ENCODE data around the gene MUSTN1.

Gene MUSTN1

DNA sequence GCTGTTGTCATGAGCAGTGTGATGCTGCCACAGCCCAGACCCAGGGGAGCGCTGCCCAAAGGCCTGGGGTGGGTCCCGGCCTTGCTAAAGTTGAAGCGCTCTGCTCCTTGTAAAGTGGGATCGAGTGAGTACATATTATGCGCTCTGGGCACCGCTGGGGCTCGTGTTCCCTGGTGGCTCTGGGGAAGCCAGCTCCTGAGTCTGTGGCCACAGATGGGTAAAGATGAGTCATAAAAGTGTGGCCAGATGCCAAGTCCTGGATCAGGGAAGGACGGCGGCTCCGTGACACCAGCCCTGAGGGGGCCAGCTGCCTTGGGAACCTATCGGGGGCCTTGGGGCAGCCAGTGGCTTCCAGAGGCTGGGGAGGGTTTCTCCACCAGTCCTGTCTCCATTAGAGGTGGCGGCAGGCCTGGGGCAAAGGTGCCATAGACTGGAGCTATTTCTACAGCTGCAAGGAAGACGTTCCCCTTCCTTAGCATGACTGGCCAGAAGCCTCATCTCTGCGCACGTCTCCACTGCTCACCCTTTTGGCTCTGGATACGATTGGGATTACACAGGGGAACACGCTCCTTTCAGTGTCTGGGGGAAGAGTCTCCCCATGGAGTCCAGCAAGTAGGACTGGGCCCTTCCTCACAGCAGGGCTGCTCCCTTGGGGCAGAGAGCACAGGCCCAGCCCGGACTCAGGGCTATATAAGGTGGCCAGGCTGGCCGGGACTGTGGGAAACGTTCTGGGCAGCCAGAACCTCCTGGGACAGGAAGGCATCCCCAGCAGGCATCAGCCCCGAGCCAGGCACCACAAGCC, 3.1 kb downstream of the MUSTN1 start:
- no peak for DNase-seq (ENCODE audit: low read depth)

DNA sequence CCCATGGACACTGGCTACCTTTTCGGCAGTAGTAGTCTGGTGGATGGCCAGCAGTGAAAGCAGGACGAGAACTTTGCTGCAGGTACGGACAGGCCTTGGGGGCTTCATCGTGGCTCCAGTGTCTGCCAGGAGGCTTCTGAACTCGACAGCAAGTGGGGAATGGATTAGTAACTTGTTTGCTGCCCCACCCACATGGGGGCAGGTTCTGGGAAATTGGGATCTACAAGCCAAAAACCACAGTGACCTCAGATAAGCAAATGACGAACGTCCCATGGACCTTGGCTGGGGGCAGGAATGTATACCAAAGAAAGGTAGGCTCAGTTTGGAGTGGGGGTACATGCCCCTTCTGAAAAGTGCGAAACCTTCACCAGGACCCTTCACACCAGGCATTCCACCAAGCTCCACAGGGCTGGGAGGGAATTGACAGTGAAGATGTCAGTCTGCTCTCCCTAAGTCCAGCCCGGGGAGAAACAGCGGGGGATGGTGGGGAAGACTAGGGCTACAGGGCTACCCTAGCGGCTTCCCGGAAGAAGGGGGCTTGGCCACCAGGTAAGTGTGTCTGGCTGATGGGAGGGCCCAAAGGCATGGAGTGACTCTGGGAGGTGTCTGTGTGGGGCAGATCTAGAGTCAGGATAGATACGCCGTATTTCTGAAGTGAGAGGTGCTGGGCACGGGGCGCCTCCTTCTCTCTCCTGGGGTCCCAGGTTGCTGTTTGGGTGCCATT, 4.1 kb downstream of the MUSTN1 start, which contains the start of gene ITIH4:
ITIH4 (minus strand) TSS at position 138 of the 724 bp plus-strand sequence; CDS start at position 108, 30 bp downstream.
- no peak for DNase-seq (ENCODE audit: low read depth)

DNA sequence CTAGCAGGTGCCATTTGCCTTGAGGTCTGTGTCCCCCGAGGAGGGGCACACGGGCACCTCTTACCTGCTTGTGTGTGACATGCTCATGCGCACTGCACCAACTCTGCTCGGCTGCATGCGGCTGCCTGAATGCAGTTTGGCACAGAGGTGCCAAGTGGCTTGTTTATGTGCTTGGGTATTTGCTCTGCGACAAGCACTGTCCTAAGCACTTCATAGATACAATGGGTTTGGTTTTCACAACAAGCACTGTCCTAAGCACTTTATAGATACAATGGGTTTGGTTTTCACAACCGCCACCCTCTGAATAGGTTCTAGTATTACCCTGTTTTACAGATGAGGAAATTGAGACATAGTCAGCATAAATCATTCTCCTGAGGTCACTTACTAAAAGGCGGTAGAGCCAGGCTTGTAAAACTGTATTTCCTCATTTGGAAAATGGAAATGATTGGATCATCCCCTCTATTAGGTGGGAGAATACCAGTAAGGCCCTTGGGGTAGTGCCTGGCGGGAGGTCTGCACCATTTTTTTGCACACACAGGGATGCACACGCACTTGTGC, 4.8 kb downstream of the MUSTN1 start:
- DNase-seq (ENCODE audit: low read depth) = no peak

DNA sequence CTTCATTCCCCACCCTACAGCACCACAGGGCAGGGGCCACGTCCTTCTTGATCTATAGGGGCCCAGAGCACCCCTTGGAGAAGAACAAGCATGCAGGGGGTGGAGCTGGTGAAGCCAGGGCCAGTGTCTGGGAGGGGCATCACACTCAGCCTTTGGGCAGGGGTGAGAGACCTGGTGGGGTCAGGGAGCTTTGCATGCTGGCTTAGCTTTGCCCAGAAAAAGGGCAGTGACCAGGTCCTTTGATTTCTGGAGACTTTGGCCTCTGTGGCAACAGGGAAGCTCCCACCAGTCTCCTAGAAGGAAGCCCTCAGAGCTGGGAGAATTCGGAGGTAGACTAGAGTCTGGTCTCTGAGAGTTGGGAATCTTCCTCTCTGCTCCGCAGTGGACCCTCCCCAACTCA, 5.3 kb downstream of the MUSTN1 start:
- no peak for DNase-seq (ENCODE audit: low read depth)

DNA sequence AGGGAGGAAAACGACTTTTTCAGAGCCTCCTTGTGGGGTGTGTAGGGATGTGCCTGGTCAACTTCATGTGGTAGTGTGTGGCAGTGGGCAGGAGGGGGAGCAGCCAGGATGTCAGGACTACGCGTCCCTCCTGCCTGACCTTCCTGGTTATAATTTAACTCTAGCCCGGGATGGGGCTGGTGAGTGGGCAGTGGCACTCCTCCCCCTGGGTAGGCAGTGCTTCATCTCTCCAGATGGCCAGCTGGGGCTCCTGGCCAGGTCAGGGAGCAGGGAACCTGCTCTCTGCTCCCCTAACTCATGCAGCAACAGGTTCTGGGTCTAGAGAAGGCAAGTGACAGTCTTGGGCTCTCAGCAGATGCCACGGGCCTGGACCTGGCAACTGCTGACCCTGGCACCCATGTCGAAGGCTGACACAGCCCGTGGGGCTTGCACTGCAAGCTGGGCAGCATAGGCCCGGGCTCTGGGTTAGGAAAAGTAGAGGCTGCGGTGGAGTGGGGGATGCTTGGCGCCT, 6.9 kb downstream of the MUSTN1 start:
- DNase-seq (ENCODE audit: low read depth) = no peak

DNA sequence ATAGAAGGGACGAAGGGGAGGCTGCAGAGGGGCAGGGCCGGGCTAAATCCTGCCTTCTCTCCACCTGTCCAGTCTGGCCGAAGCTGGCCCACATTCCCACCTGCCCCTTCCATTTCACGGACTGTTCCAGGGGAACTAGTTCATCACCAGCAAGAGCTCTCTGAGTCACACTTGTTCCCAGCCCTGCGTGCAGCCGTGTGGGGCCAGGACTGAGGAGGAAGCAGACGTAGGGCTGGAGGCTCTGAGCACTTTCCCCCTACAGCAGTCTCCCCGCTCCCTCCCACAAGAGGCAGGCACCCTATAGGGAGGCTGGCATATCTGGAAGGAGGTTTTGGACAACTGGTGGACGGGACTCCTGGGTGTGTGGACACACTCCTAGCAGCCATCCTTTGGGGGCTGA, 7.4 kb downstream of the MUSTN1 start:
- DNase-seq (ENCODE audit: low read depth) = no peak

DNA sequence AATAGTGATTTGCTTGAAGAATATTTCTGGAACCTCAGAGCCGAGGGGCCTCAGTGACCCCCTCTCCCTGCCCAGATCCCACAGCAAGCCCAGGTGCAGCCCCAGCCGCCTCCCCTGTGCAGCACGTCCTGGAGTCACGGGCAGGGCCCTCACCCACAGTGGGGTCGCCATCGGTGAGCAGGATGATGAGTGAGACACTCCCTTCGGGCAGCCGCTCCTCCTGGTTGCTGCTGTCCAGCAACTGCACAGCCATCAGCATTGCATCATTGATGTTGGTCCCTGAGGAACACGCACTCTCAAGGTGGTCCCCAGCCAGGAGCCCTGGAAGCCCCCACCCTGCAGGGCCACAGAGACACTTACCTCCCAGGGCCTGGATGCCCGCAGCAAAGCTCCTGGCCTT, 10.8 kb downstream of the MUSTN1 start:
- DNase-seq (ENCODE audit: low read depth) = no peak

DNA sequence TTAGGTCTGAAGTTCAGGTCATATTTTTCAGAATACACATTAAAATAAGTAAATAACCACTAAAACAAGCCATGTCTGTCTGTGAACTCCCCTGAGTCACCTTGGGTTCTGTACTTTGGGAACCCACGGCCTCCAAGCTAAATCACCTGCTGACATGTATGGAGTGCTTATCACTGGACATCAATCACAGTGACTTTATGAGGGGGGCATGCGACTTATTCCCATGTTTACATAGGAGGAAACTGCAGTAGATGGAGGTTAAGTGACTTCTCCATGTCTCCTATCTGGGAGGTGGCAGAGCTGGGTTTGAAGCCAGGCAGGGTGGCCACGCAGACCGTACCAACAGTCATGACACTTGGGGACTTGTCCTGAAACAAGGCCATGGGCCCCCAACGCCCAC, 12.5 kb downstream of the MUSTN1 start:
- DNase-seq (ENCODE audit: low read depth) = no peak

DNA sequence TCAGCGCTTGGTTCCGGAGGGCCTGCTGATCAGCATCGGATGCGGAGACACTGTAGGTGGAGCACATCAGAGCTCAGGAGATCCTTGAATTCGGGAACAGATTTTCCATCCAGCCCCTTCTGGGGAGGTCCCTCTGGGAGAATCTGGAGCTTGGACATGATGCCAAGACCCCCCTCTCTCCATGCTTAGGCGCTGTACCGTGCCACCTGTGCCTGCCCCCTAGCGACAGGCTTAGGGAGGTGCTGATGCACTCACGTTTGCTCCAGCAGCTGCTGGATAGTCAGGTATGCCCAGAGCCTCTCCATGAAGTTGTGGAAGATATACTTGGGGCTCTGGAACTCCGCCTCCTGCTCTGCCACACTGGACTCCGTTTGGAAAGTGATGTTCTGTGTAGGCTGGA, 14.1 kb downstream of the MUSTN1 start:
- DNase-seq (ENCODE audit: low read depth) = no peak

DNA sequence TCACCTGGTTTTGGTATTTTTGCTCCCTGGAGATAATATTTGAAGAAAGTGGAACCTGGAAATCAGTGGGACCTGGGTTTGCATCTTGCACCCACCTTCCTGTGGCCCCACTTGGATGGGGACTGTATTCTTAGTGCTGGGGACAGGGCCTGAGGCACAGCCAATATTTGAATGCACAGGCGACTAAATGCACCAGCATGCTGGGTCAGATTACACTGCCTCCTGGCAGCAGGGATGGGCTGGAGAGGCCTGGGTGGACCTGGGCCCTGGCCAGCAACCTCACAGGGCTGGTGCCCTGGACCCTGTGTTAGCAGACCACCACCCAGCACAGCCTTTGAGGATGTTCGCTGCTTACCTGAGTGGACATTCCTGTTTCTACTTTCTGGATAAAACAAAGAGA, 14.9 kb downstream of the MUSTN1 start:
- no peak for DNase-seq (ENCODE audit: low read depth)

DNA sequence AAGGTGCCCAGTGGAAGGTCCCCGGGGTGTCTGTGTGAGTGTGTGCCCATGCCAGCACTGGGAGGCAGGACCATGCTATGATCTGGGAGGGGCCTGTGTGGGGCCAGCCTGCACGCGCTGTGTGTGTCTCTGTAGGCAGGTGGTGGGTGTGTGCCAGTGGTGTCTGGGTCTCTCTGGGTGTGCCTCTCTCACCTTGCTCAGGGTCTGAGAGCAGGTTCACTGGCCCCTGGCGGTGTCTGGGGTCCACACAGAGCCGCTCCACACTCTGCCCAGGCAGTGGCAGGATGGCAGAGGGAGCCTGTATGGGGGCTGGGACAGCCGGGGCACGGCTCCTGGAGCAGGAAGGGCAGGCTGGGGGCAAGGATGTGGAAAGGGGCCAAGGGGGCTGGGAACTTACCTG, 17.0 kb downstream of the MUSTN1 start:
- DNase-seq (ENCODE audit: low read depth) = no peak

DNA sequence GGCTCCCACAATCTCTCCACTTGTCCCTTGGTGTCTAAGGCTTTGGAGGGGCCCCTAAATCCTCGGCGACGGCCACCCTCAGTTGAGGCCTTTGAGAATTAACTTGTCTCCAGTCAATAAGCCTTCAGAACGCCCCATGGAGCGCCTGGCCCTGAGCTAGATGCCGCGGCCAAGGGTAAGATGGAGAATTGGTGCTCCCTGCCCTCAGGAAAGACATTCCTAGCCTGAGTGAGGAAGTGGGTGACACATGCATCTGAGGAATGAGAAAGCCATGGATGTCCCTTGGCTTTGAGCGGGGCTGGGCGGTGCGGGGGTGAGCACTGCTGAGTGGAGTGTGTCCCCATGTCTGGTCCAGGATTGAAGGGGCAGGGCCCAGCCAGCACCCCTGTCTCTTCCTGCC, 17.6 kb downstream of the MUSTN1 start:
- no peak for DNase-seq (ENCODE audit: low read depth)

DNA sequence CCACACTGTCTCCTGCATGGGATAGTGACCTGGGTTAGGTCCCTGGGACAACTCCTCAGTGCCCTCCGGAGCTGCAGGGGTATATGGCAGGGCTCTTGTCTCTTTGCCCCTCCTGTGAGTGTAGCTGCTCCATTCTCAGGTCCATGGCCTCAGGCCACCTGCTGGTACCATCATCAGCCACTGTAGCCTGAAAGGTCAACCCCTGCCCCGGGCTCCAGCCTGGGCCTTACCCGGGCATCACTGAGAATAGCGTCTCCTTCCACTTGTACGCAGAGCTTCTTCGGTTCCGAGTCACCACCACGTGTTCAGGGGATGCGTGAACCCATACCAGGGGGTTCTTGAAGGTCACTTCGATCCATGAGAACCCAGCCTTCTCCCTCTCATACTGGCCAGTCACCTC, 18.2 kb downstream of the MUSTN1 start:
- no peak for DNase-seq (ENCODE audit: low read depth)

DNA sequence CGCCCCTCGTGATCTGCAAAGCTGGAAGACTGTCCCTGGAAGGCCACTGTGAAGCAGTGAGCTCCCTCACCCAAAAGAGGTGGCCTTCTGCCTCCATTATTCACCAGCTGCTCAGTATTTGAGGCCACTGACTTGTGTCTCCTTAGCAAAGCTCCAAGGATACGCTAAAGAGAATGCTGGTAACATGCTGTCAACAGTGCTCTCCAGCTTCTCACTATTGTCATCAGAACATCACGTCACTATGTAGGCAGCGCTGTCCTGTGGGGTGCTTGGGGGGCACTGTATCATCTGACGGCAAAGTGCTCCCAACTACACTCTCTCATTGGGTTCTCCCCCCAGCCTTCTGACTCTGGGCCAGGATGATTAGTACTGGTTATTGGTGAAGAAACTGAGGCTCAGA, 18.6 kb downstream of the MUSTN1 start:
- DNase-seq (ENCODE audit: low read depth) = no peak

DNA sequence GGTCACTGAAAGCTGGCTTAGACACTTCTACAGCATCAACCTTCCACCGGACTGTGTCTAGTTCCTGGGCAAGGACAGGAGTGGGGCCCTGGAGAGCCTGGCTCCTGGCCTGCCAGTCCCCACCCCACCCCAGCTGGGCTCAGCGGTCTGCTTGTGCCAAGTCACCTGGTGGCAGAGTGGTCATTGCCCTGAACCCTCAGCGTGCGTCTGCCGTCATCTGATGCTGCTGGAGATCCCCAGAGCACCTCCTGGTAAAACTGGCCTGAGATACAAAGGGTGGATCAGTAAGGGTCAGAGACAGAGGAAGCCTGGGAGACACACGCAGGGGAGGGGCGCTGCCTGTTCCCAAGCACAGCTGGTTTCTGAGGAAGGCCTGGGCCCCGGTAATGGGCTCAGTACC, 21.0 kb downstream of the MUSTN1 start:
- no peak for DNase-seq (ENCODE audit: low read depth)

DNA sequence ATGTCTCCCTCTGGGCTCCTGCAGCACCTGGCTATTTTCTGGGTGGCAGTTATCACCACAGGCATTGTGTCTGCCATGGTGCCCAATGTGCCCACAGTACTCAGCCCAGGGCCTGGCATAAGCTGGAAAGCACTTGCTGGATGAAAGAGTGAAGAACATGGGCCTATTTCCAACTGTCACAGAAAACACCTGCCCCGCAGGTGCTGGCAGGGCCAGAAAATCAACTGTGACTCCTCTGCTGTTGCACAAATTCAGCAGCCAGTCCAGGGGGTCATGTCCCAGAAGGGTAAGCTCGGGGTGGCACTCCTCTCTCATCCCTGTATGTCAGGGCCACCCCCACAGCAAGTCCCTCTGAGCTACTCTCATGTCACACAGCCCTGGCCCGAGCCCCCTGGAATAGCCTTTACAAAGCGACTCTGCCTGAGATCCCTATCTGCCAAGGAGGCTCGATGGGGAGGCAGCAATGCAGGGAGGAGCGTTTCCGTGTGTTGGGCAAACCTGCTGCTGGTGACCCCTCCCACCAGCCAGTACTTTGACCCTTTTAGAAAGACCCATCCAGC, 23.3 kb downstream of the MUSTN1 start:
- DNase-seq (ENCODE audit: low read depth) = no peak

DNA sequence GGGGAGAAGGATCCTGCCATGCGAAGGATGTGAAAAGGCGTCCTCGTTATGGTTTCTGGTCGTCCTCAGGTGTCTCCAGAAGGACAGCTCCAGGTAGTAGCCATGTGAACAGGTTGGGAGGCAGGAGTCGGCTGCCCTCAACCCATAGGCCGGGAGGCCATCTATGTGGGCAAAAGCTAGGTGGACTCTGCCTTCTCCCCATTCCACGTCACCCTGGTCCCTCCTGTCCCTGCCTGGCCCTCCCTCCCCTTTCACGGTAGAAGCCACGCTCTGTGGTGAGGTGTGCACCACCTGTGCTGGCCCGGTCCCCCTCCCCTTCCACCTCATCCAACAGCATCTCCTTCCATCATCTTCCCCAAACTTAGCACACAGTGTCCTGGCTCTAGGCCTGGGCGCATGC, 23.9 kb downstream of the MUSTN1 start:
- DNase-seq (ENCODE audit: low read depth) = no peak

DNA sequence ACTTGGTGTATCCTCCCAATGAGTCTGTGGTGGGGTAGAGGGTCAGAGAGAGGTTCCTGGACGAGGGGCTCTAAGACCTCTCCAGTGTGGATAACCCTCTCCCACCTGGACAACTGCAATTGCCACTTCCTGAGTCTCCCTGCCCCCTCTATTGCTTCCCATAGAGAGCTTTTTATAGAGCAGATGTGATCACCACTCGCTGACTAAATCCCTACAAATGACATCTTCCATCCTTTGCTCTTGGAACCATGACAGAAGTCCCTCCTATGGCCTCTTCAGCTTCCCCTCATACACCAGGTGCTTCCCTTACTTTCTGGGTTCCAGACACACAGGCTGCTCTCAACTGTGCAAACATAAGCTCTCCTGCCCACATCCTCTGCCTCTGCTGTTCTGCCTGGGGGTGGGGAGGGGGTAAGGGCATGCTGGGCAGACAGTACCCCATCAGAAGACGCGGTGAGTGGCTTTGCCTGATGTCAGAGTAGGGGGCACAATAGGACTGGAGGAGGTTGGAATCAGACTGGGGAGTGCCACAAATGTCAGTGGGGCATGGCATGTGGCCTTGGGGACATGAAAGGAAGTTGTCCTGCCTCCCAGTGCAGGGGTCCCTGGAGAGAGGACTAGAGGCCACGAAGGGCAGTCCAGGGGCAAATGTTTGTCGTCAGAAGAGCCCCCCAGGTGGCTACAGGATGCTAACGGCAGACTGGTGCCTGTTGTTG, 25.0 kb downstream of the MUSTN1 start:
- no peak for DNase-seq (ENCODE audit: low read depth)

DNA sequence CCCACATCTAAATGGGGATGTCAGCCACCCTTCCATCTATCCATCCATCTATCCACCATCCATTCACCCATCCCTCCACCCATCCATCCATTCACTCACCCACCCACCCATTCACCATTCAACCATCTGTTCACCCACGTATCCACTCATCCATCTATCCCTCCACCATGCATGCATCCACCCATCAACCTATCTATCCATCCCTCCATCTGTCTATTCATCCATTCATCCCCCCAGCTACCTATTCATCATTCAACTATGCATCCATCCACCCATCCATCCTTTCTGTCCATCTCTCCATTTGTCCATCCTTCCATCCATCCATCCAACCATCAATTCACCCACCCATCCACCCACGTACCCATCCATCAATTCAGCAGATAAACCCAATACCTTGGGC, 25.7 kb downstream of the MUSTN1 start:
- no peak for DNase-seq (ENCODE audit: low read depth)

DNA sequence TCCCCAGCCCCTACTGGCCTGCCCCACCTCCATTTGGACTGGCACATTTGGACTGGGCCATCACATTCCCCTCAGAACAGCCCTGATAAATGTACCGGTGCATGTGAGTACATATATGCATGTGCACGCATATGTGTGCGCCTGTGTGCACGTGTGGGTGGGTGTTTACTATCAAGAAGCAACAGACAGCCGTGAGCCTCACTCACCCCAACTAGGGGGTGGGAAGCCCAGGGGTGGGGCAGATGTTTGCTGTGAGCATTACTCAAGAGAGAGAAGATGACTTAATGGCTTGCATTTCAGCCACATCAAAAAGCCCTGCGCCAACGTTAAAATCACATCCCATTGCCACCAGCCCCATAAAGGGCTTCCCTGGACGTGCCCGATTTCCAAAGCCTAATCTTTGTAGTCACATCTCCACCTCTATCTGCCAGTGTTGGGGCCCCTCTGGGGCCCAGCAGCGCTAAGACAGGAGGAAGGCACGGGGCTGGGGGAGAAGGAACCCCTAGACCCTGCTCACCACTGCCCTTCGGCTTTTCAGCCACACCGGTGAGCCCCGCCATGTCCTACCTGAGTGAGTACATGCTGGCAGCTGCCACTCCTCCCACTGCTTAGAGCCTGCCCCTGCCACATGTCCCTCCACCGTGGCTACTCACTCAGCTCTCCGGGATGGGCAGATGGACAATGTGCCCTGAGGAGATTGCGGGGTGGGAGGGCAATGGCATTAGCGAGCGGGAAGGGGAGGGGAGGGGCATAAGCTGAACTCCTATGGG, 29.4 kb downstream of the MUSTN1 start:
- DNase-seq (ENCODE audit: low read depth) = no peak

DNA sequence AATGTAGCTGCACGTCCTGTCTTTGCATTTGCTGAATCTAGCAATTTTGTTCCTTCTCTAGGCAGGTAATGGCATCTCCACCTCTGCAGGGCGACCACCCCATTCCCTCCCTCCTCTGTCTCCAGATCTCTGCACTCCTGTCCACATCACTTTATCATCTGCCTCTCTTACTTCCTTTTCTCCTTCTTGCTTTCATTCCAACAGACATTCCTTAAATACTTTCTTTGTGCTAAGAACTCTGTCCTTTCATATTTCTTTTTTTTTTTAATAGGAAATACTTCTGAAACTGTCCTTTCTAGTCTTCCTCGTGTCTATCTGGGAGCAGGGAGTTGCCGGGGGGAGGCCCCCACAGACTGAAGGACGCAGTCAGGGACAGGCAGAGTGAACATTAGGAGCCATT, 33.0 kb downstream of the MUSTN1 start:
- no peak for DNase-seq (ENCODE audit: low read depth)
